Measurements from ENCODE around the gene CALM1. TPM values are rescaled to one million over a fixed set of nuclear protein-coding genes. Genes with fewer than 3 reads are reported as not detected.

CALM1 gene
- total and polyA plus RNA-seq, 10 of the 15 experiments (the other 5 are each of a cell fraction or from before 2014, with no cell fraction given), result 110 to 729 (median 261) TPM

DNA sequence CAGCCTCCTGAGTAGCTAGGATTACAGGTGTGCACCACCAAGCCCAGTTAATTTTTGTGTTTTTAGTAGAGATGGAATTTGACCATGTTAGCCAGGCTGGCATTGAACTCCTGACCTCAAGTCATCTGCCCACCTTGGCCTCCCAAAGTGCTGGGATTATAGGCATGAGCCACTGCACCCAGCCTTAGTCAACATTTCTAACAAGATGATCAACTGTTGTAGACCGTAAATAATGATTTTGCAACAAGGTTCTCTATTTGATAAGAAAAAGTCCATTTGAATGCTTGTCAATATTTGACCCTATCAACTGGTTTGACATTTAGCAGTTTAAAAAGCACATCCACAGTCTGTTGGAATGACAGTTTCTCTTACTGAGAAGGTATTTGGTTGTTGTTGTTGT, 39.9 kb upstream of the CALM1 start (continued):
- TF ChIP-seq, protein P1, sequence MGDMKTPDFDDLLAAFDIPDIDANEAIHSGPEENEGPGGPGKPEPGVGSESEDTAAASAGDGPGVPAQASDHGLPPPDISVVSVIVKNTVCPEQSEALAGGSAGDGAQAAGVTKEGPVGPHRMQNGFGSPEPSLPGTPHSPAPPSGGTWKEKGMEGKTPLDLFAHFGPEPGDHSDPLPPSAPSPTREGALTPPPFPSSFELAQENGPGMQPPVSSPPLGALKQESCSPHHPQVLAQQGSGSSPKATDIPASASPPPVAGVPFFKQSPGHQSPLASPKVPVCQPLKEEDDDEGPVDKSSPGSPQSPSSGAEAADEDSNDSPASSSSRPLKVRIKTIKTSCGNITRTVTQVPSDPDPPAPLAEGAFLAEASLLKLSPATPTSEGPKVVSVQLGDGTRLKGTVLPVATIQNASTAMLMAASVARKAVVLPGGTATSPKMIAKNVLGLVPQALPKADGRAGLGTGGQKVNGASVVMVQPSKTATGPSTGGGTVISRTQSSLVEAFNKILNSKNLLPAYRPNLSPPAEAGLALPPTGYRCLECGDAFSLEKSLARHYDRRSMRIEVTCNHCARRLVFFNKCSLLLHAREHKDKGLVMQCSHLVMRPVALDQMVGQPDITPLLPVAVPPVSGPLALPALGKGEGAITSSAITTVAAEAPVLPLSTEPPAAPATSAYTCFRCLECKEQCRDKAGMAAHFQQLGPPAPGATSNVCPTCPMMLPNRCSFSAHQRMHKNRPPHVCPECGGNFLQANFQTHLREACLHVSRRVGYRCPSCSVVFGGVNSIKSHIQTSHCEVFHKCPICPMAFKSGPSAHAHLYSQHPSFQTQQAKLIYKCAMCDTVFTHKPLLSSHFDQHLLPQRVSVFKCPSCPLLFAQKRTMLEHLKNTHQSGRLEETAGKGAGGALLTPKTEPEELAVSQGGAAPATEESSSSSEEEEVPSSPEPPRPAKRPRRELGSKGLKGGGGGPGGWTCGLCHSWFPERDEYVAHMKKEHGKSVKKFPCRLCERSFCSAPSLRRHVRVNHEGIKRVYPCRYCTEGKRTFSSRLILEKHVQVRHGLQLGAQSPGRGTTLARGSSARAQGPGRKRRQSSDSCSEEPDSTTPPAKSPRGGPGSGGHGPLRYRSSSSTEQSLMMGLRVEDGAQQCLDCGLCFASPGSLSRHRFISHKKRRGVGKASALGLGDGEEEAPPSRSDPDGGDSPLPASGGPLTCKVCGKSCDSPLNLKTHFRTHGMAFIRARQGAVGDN (IDR thresholded peaks at IDR 0.05), result no peak
- no peak for TF ChIP-seq BHLHE40 (IDR thresholded peaks at IDR 0.05; ENCODE audit: borderline replicate concordance in 1 of 2, low read depth in 2 of 2, low read length in 1 of 2)
- no peak for TF ChIP-seq PAX5 (IDR thresholded peaks at IDR 0.05; ENCODE audit: borderline replicate concordance, low read depth, low read length)
- no peak for TF ChIP-seq KAT2A (conservative IDR thresholded peaks at IDR 0.05; ENCODE audit: control insufficient read depth, low read depth, low read length)
- no peak for TF ChIP-seq HDGF (IDR thresholded peaks at IDR 0.05)
- no peak for TF ChIP-seq WRNIP1 (IDR thresholded peaks at IDR 0.05; ENCODE audit: borderline replicate concordance, low read depth, low read length)
- no peak for TF ChIP-seq SPI1 (IDR thresholded peaks at IDR 0.05; ENCODE audit: borderline replicate concordance, insufficient read depth, low read depth, low read length)
- no peak for TF ChIP-seq SMARCA5 (IDR thresholded peaks at IDR 0.05)

DNA sequence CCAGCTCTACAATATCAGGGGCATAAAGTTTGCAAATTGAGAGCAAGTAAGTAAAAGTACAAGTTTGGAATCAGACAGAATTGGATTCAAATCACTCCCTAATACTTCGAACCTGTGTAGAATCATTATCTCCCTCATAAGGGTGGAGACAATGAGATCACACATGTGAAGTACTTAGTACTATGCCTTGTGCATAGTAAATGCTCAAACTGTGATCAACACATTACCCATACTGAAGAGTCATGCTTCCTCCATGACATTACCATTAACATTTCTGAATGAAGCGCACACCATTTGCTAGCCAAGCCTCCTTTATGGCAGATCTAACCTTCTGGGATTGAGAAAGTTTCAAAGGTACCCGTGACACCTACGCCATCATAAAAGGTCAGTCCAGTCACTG, 38.5 kb upstream of the CALM1 start:
- no peak overlapping the region for H3K9ac ChIP-seq (ENCODE audit: control insufficient read depth, insufficient read depth, low read length)
- no peaks in the 10 kb centered on the region for H3K9me3 ChIP-seq (replicated peaks; ENCODE audit: control insufficient read depth, insufficient read depth, low read length)
- no peaks in the 10 kb centered on the region for H3K27me3 ChIP-seq (replicated peaks in 1 of 2; ENCODE audit: control insufficient read depth in 2 of 2, insufficient read depth in 2 of 2, low read length in 1 of 2)
- in situ Hi-C loops (cut with MboI), result no loop called here
- no peak overlapping the region for H3K27ac ChIP-seq (ENCODE audit: control insufficient read depth, insufficient read depth)
- no peaks in the 10 kb centered on the region for H3K4me1 ChIP-seq (ENCODE audit: control insufficient read depth, insufficient read depth, low read length)
- BruUV-seq (replicated peaks), result no TSS peak
- no peaks in the 10 kb centered on the region for H3K79me2 ChIP-seq (ENCODE audit: control insufficient read depth, insufficient read depth, low read length)
- ChIA-PET RAD21 (ENCODE audit: unreplicated experiment) (no interaction called here), POLR2A (interaction anchor here (0.7 kb wide), 1 partner anchor 73 kb away, joined by 3 read pairs; no protein-coding TSS in a partner anchor), CTCF (no interaction called here), SMC1A (ENCODE audit: uncharacterized antibody, unreplicated experiment) (no interaction called here)
- no peaks in the 10 kb centered on the region for H3K36me3 ChIP-seq (ENCODE audit: control insufficient read depth in 2 of 2, insufficient read depth in 2 of 2, low read length in 1 of 2)
- intact Hi-C loops (cut with micrococcal nuclease; ENCODE audit: unreplicated experiment), result no loop called here
- WGBS (ENCODE audit: insufficient coverage, insufficient replicate concordance, low lambda C conversion rate, missing lambda C conversion rate), result 36% methylated on average over 4 of the region's 4 CpGs
- no peak for ATAC-seq
- FAIRE-seq, result no peak
- H3K4me3 ChIP-seq, result no peak overlapping the region
- no peaks in the 10 kb centered on the region for H4K20me1 ChIP-seq (ENCODE audit: control insufficient read depth, insufficient read depth)
- H2AFZ ChIP-seq (ENCODE audit: control insufficient read depth, low read depth, low read length), result no peak overlapping the region
- no peak overlapping the region for H3K4me2 ChIP-seq (ENCODE audit: control insufficient read depth, insufficient read depth)
- DNase-seq (ENCODE audit: low read depth, low spot score), result no peak
- TF ChIP-seq, protein P2, sequence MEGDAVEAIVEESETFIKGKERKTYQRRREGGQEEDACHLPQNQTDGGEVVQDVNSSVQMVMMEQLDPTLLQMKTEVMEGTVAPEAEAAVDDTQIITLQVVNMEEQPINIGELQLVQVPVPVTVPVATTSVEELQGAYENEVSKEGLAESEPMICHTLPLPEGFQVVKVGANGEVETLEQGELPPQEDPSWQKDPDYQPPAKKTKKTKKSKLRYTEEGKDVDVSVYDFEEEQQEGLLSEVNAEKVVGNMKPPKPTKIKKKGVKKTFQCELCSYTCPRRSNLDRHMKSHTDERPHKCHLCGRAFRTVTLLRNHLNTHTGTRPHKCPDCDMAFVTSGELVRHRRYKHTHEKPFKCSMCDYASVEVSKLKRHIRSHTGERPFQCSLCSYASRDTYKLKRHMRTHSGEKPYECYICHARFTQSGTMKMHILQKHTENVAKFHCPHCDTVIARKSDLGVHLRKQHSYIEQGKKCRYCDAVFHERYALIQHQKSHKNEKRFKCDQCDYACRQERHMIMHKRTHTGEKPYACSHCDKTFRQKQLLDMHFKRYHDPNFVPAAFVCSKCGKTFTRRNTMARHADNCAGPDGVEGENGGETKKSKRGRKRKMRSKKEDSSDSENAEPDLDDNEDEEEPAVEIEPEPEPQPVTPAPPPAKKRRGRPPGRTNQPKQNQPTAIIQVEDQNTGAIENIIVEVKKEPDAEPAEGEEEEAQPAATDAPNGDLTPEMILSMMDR (IDR thresholded peaks at IDR 0.05 in 2 of 3, conservative IDR thresholded peaks at IDR 0.05 in 1 of 3; ENCODE audit: control insufficient read depth in 2 of 3, extremely low read depth in 1 of 3, insufficient read depth in 1 of 3, low read depth in 3 of 3, low read length in 3 of 3), result no peak
- no peak for TF ChIP-seq ZNF622 (IDR thresholded peaks at IDR 0.05)
- no peak for TF ChIP-seq NFYB (IDR thresholded peaks at IDR 0.05; ENCODE audit: insufficient read depth, low read depth, low read length)
- TF ChIP-seq RCOR1 (conservative IDR thresholded peaks at IDR 0.05; ENCODE audit: low read depth, low read length), result no peak
- TF ChIP-seq PAX5 (IDR thresholded peaks at IDR 0.05; ENCODE audit: borderline replicate concordance, low read depth, low read length), result no peak
- TF ChIP-seq ATF7 (IDR thresholded peaks at IDR 0.05; ENCODE audit: low read depth), result no peak
- no peak for TF ChIP-seq EP300 (IDR thresholded peaks at IDR 0.05; ENCODE audit: borderline replicate concordance in 1 of 2, control insufficient read depth in 1 of 2, low read depth in 2 of 2, low read length in 2 of 2)
- no peak for TF ChIP-seq NFYA (IDR thresholded peaks at IDR 0.05; ENCODE audit: borderline replicate concordance, low read depth, low read length)
- no peak for TF ChIP-seq IKZF2 (IDR thresholded peaks at IDR 0.05)
- TF ChIP-seq, protein P3, sequence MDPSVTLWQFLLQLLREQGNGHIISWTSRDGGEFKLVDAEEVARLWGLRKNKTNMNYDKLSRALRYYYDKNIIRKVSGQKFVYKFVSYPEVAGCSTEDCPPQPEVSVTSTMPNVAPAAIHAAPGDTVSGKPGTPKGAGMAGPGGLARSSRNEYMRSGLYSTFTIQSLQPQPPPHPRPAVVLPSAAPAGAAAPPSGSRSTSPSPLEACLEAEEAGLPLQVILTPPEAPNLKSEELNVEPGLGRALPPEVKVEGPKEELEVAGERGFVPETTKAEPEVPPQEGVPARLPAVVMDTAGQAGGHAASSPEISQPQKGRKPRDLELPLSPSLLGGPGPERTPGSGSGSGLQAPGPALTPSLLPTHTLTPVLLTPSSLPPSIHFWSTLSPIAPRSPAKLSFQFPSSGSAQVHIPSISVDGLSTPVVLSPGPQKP (IDR thresholded peaks at IDR 0.05; ENCODE audit: low read depth, low read length), result no peak

Measured in GM12878 (cell line).